Activated T-helper 1 cell treated with anti-CD3 and anti-CD28 coated beads, Interleukin-12 subunit alpha, Interleukin-12 subunit beta, Interleukin-2, Interleukin-4 antibody, amounts not matched to agents 30 ng/mL and 10 ng/mL and 1 ng/mL, durations not matched to agents 14 hours and 24 hours and 36 hours (primary cell): Measurements from ENCODE around the gene SLC9A9. TPM values are rescaled to one million over a fixed set of nuclear protein-coding genes. Genes with fewer than 3 reads are reported as not detected.
"Not testable (repeated sequence)": the region's sequence is repeated elsewhere in the genome, so short reads cannot be mapped to it uniquely, and the experiment has no call there.

Experiments used
- DNase-seq: peaks from one replicate; pipeline ENCODE4 v3.0.0; 2021; ENCODE audit warnings: low spot score
- H3K27ac Mint-ChIP-seq: one replicate; pipeline ENCODE4 v1.8.0; 2021; ENCODE audit warnings: mild to moderate bottlenecking, mixed read lengths
- H3K27me3 Mint-ChIP-seq: one replicate; pipeline ENCODE4 v1.8.0; 2022; ENCODE audit warnings: mild to moderate bottlenecking, moderate library complexity, mixed read lengths; ENCODE audit not compliant: insufficient read depth
- H3K36me3 Mint-ChIP-seq: one replicate; pipeline ENCODE4 v1.8.0; 2021; ENCODE audit warnings: low read depth, mixed read lengths
- H3K4me1 Mint-ChIP-seq: one replicate; pipeline ENCODE4 v1.8.0; 2021; ENCODE audit warnings: low read depth, mixed read lengths
- H3K4me3 Mint-ChIP-seq: one replicate; pipeline ENCODE4 v1.8.0; 2021; ENCODE audit warnings: mild to moderate bottlenecking, moderate library complexity, mixed read lengths
- H3K9me3 Mint-ChIP-seq: one replicate; pipeline ENCODE4 v1.8.0; 2021; ENCODE audit warnings: mixed read lengths
- intact Hi-C: fragments of 100-400 bp; cut with micrococcal nuclease; formaldehyde crosslinking; loops from one replicate; pipeline ENCODE4 v1.15.1; 2024
- total RNA-seq: library from RNA; stranded (reverse); gene quantifications from 2 replicates; pipeline ENCODE4 v1.2.3, GENCODE V29; 2022

Gene SLC9A9
- total RNA-seq, 1 donor from 2014 or later, result 0.88 TPM

- Mint-ChIP-seq H3K27ac (no peak overlapping the region), H3K9me3 (no peaks in the 10 kb centered on the region), H3K4me1 (no peaks in the 10 kb centered on the region), H3K27me3 (no peaks in the 10 kb centered on the region), H3K4me3 (no peak overlapping the region), H3K36me3 (no peaks in the 10 kb centered on the region)
- DNase-seq, result no peak
- intact Hi-C loops, result loop anchor here (1.0 to 10.0 kb wide), 3 partner anchors 210 to 331 kb away; no protein-coding TSS in a partner anchor
Observed at GRCh38 chr3:143433787-143434378, 414.4 kb downstream of the SLC9A9 start.

- H3K4me3 Mint-ChIP-seq, H3K4me1 Mint-ChIP-seq, DNase-seq, H3K9me3 Mint-ChIP-seq, H3K27me3 Mint-ChIP-seq, H3K27ac Mint-ChIP-seq, H3K36me3 Mint-ChIP-seq: not testable (repeated sequence)
- intact Hi-C loops, result loop anchor here (10.0 kb wide), 1 partner anchor 334 kb away; no protein-coding TSS in a partner anchor
Observed at GRCh38 chr3:143431298-143431697, 417.0 kb downstream of the SLC9A9 start.

DNA sequence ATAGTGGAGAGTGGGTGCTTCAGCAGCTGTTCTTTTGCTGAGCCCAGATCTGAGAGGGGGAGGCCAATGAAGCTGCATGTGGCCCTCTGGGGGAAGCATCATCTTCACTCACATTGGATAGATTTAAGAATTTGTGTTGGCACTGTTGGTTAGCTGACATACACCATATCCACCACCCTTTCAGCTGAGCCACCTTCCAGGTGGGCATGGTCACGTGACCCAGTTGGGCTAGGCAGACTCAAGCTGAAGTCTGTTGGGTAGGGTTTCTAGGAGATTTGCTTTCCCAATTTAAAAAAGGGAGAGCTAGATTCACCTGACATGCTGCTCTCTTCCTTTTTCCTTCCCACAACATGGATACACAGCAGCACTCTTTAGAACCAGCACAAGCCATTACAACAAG, 417.7 kb downstream of the SLC9A9 start:
- H3K4me3 Mint-ChIP-seq, result no peak overlapping the region
- no peak overlapping the region for H3K27ac Mint-ChIP-seq
- intact Hi-C loops, result loop anchor here (10.0 kb wide), 1 partner anchor 334 kb away; no protein-coding TSS in a partner anchor
- H3K27me3 Mint-ChIP-seq, result no peaks in the 10 kb centered on the region
- DNase-seq, result no peak
- H3K4me1 Mint-ChIP-seq, result no peaks in the 10 kb centered on the region
- H3K36me3 Mint-ChIP-seq, result no peaks in the 10 kb centered on the region
- no peaks in the 10 kb centered on the region for H3K9me3 Mint-ChIP-seq

DNA sequence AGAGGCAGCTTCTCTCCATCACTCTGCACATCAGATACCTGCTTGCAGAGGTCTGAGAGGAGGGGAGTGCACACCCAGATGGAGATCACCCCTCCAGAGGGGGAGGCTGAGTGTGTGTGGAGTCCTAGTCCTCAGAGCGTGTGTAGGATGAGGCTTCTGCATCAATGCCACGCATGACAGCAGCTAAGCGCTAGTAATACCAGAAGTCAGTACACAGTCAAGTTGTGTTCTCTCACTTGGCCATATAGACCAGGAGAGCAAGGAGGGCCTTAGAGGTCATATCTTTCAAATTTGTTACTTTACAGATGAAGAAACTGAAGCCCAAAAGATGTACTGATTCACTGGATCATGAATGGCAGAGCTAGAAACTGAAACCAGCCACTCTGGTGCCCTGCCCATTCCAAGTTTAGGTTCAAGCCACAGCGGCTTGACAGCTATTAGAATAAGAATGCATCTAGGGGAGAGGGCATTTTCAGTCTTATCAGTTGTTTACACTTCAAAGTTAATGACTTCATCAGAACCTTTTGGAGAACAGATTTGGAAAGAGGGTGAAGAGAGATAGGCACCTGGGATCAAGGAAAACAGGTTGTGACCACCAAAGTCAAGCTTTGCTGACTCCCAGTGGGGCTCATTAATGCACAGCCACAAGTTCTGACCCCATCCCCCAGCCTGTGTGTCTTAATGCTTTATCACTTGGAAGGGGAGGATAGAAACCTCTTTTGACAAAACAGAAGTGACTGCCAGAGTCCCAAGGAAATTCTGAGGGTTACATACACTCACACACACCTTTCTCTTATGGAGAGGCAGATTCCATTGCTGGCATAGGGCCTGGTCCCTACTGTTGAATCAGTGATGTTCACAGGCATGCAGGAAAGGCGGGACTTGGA, 418.4 kb downstream of the SLC9A9 start:
- Mint-ChIP-seq H3K9me3 (no peaks in the 10 kb centered on the region), H3K27ac (no peak overlapping the region), H3K27me3 (no peaks in the 10 kb centered on the region), H3K36me3 (no peaks in the 10 kb centered on the region), H3K4me3 (no peak overlapping the region), H3K4me1 (no peaks in the 10 kb centered on the region)
- intact Hi-C loops, result loop anchor here (10.0 kb wide), 1 partner anchor 335 kb away; no protein-coding TSS in a partner anchor
- DNase-seq, result no peak

- no peak overlapping the region for H3K4me3 Mint-ChIP-seq
- no peaks in the 10 kb centered on the region for H3K9me3 Mint-ChIP-seq
- H3K27ac Mint-ChIP-seq, result no peak overlapping the region
Observed at GRCh38 chr3:143428294-143428693, 420.0 kb downstream of the SLC9A9 start.

DNA sequence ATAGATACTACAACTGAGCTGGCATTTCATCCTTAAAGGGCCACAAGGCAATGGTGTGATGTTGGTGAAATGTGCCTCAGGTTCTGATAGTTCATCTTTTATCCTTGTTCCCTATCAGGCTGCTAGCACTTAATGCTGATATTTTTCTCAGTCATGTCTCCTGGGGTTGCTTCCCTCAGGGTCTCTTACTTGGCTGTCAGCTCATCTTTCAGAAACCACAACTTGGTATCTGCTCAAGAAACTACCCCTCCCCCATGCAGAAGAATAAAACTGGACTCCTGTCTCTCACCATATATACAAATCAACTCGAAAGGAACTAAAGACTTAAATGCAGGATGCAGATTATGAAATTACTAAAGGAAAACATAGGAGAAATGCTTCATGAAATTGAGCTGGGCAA, 420.6 kb downstream of the SLC9A9 start:
- DNase-seq, result no peak
- no peaks in the 10 kb centered on the region for H3K27me3 Mint-ChIP-seq
- intact Hi-C loops, result no loop called here

More at GRCh38 chr3:143428294-143428693, 420.0 kb downstream of the SLC9A9 start:
- DNase-seq, result no peak
- Mint-ChIP-seq H3K4me1 (peaks cover 5% of the 10 kb centered on the region), H3K27me3 (no peaks in the 10 kb centered on the region), H3K36me3 (no peaks in the 10 kb centered on the region)
- intact Hi-C loops, result no loop called here

DNA sequence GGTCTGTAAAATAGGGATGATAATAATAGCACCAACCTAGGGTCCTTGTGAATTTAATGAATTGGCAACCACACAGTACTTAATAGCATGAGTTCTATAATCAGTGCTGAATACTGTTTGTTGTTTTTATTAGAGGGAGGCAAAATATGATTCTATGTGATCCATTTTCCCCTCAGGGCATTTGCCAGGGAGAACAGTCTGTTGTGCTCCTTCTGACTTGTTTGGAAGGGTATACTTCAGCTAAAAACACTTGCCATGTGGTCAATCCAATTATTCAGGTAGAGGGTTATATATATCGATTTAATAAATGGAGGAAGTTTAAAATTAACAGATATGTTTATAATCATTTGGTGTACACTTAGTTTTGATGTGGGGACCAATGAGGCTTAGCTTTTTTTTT, 423.4 kb downstream of the SLC9A9 start:
- H3K4me1 Mint-ChIP-seq, result peaks cover 5% of the 10 kb centered on the region
- H3K9me3 Mint-ChIP-seq, result no peaks in the 10 kb centered on the region
- no peaks in the 10 kb centered on the region for H3K36me3 Mint-ChIP-seq
- no peak overlapping the region for H3K4me3 Mint-ChIP-seq
- no peak overlapping the region for H3K27ac Mint-ChIP-seq
- no peak for DNase-seq
- peaks cover 11% of the 10 kb centered on the region for H3K27me3 Mint-ChIP-seq
- intact Hi-C loops, result loop anchor here (5.0 kb wide), 1 partner anchor 303 kb away; no protein-coding TSS in a partner anchor

More for the DNA sequence above, 420.6 kb downstream of the SLC9A9 start:
- Mint-ChIP-seq H3K9me3 (no peaks in the 10 kb centered on the region), H3K4me3 (no peak overlapping the region), H3K36me3 (no peaks in the 10 kb centered on the region), H3K27ac (no peak overlapping the region), H3K4me1 (peaks cover 5% of the 10 kb centered on the region)

- Mint-ChIP-seq H3K27me3 (peaks cover 11% of the 10 kb centered on the region), H3K36me3 (no peaks in the 10 kb centered on the region), H3K4me3 (no peak overlapping the region), H3K4me1 (peaks cover 5% of the 10 kb centered on the region), H3K27ac (no peak overlapping the region), H3K9me3 (no peaks in the 10 kb centered on the region)
- DNase-seq, result no peak
- intact Hi-C loops, result loop anchor here (5.0 kb wide), 1 partner anchor 299 kb away; no protein-coding TSS in a partner anchor
Observed at GRCh38 chr3:143421556-143421955, 426.7 kb downstream of the SLC9A9 start.

GRCh38 chr3:143419611-143420010, 428.7 kb downstream of the SLC9A9 start:
- intact Hi-C loops, result loop anchor here (5.0 kb wide), 1 partner anchor 297 kb away; no protein-coding TSS in a partner anchor
- Mint-ChIP-seq H3K4me1 (peaks cover 9% of the 10 kb centered on the region), H3K9me3 (no peaks in the 10 kb centered on the region), H3K27me3 (peaks cover 11% of the 10 kb centered on the region), H3K27ac (no peak overlapping the region), H3K36me3 (no peaks in the 10 kb centered on the region), H3K4me3 (no peak overlapping the region)
- DNase-seq, result no peak

- no peak overlapping the region for H3K27ac Mint-ChIP-seq
- H3K36me3 Mint-ChIP-seq, result no peaks in the 10 kb centered on the region
- no peak for DNase-seq
- H3K4me1 Mint-ChIP-seq, result peaks cover 8% of the 10 kb centered on the region
- no peak overlapping the region for H3K4me3 Mint-ChIP-seq
- intact Hi-C loops, result no loop called here
- H3K9me3 Mint-ChIP-seq, result no peaks in the 10 kb centered on the region
- H3K27me3 Mint-ChIP-seq, result peaks cover 11% of the 10 kb centered on the region
Observed at GRCh38 chr3:143418391-143418790, 429.9 kb downstream of the SLC9A9 start.

DNA sequence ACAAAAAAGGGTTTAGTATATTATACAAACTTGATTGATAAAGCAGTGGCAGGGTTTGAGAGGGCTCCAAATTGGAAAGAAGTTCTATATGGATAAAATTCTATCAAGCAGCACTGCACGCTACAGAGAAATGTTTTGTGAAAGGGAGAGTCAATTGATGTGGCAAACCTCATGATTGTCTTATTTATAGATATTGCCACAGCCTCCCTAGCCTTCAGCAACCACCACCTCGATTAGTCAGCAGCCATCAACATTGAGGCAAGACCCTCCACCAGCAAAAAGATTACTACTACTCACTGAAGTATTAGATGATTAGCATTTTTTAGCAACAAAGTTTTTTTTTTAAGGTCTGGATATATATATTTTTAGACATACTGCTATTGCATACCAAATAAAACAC, 432.0 kb downstream of the SLC9A9 start:
- no peak overlapping the region for H3K4me3 Mint-ChIP-seq
- intact Hi-C loops, result no loop called here
- peaks cover 4% of the 10 kb centered on the region for H3K27me3 Mint-ChIP-seq
- no peaks in the 10 kb centered on the region for H3K9me3 Mint-ChIP-seq
- no peaks in the 10 kb centered on the region for H3K36me3 Mint-ChIP-seq
- H3K4me1 Mint-ChIP-seq, result peaks cover 8% of the 10 kb centered on the region
- DNase-seq, result no peak
- no peak overlapping the region for H3K27ac Mint-ChIP-seq

DNA sequence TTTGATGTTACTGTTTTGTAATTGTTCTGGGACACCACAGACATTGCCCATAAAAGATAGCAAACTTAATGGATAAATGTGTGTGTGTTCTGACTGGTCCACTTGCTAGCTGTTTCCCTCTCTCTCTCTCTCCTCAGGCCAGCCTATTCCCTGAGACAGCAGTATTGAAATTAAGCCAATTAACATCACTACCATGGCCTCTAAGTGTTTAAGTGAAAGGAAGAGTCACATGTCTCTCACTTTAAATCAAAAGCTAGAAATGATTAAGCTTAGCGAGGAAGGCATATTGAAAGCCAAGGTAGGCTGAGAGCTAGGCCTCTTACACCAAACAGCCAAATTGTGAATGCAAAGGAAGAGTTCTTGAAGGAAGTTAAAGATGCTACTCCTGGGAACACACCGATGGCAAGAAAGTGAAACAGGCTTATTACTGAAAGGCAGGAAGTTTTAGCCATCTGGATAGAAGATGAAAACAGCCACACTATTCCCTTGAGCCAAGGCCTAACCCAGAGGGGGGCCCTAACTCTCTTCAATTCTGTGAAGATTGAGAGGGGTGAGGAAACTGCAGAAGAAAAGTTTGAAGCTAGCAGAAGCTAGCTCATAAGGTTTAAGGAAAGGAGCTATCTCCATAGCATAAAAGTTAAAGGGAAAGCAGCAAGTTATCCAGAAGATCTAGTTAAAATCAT, 433.6 kb downstream of the SLC9A9 start:
- no peaks in the 10 kb centered on the region for H3K27me3 Mint-ChIP-seq
- no peak overlapping the region for H3K4me3 Mint-ChIP-seq
- H3K9me3 Mint-ChIP-seq, result no peaks in the 10 kb centered on the region
- intact Hi-C loops, result no loop called here
- no peak for DNase-seq
- no peaks in the 10 kb centered on the region for H3K36me3 Mint-ChIP-seq
- H3K4me1 Mint-ChIP-seq, result peaks cover 8% of the 10 kb centered on the region
- no peak overlapping the region for H3K27ac Mint-ChIP-seq
